IMR-90 (cell line): ENCODE results near the gene COL11A2. TPM values are rescaled to one million over a fixed set of nuclear protein-coding genes. Genes with fewer than 3 reads are reported as not detected.

Experiments used
- ATAC-seq: fragments of 200-7000 bp; cut with Tn5 transposase; 2 replicates; pipeline ENCODE4 v1.9.1; 2020; ENCODE audit warnings: low read depth, mild to moderate bottlenecking, moderate library complexity
- BruUV-seq: library from RNA; stranded (reverse); fragments of 400-500 nt; replicated peaks from 2 replicates; lab custom pipeline; 2021; lab: Mats Ljungman, UMichigan
- CTCF ChIA-PET: fragments of 300-600 bp; formaldehyde crosslinking; extraction: SDS; loops from one replicate; lab custom pipeline; 2021; ENCODE audit warnings: antibody characterized with exemption; lab: Yijun Ruan, JAX
- POLR2A ChIA-PET: fragments of 300-600 bp; sonication (Branson Sonifier 250); formaldehyde crosslinking; loops from one replicate; lab custom pipeline; 2022; ENCODE audit warnings: antibody characterized with exemption; ENCODE audit not compliant: unreplicated experiment; lab: Charles Lee
- DNase-seq: peaks from one replicate; pipeline ENCODE4 v3.0.0; 2013
- H2AFZ ChIP-seq: replicated peaks from 2 replicates; pipeline ENCODE3; 2013; ENCODE audit warnings: low read length, mild to moderate bottlenecking; ENCODE audit not compliant: poor library complexity
- H2AK5ac ChIP-seq: 2 replicates; pipeline ENCODE4 v1.6.1; 2013; ENCODE audit warnings: low read depth, low read length, inconsistent platforms
- H2AK9ac ChIP-seq: replicated peaks from 2 replicates; pipeline ENCODE3; 2013; ENCODE audit warnings: mild to moderate bottlenecking, low read depth, low read length, moderate library complexity; ENCODE audit not compliant: poor library complexity
- H2BK120ac ChIP-seq: 2 replicates; pipeline ENCODE4 v1.6.1; 2013; ENCODE audit warnings: low read depth, low read length, inconsistent platforms
- H2BK15ac ChIP-seq: 3 replicates; pipeline ENCODE4 v1.6.1; 2013; ENCODE audit warnings: low read depth, low read length, inconsistent platforms
- H2BK20ac ChIP-seq: 2 replicates; pipeline ENCODE4 v1.6.1; 2013; ENCODE audit warnings: low read depth, mild to moderate bottlenecking, inconsistent platforms, low read length, moderate library complexity
- H2BK5ac ChIP-seq: 2 replicates; pipeline ENCODE4 v1.6.1; 2013; ENCODE audit warnings: mild to moderate bottlenecking, low read depth, low read length, inconsistent platforms; ENCODE audit not compliant: poor library complexity, severe bottlenecking
- H3K14ac ChIP-seq: replicated peaks from 2 replicates; pipeline ENCODE4 v1.6.1; 2013; ENCODE audit warnings: low read depth, low read length, inconsistent platforms
- H3K18ac ChIP-seq: 2 replicates; pipeline ENCODE4 v1.6.1; 2013; ENCODE audit warnings: low read depth, low read length, control low read depth
- H3K23ac ChIP-seq: 2 replicates; pipeline ENCODE4 v1.6.1; 2013; ENCODE audit warnings: low read depth, low read length, inconsistent platforms
- H3K27ac ChIP-seq: 2 replicates; pipeline ENCODE4 v1.5.1; 2013; ENCODE audit warnings: mild to moderate bottlenecking, control low read depth, low read length; ENCODE audit not compliant: insufficient read depth
- H3K27me3 ChIP-seq: 2 replicates; pipeline ENCODE4 v1.6.1; 2013; ENCODE audit warnings: low read length; ENCODE audit not compliant: control insufficient read depth, insufficient read depth
- H3K36me3 ChIP-seq: 2 replicates; pipeline ENCODE4 v1.6.1; 2013; ENCODE audit warnings: low read length, mixed read lengths; ENCODE audit not compliant: control insufficient read depth, insufficient read depth
- H3K4ac ChIP-seq: 2 replicates; pipeline ENCODE4 v1.6.1; 2013; ENCODE audit warnings: low read depth, low read length, inconsistent platforms
- H3K4me1 ChIP-seq: 2 replicates; pipeline ENCODE4 v1.6.1; 2013; ENCODE audit warnings: low read length, mixed read lengths; ENCODE audit not compliant: control insufficient read depth, insufficient read depth
- H3K4me2 ChIP-seq: 2 replicates; pipeline ENCODE4 v1.6.1; 2013; ENCODE audit warnings: low read depth, mild to moderate bottlenecking, control low read depth, low read length, moderate library complexity
- H3K4me3 ChIP-seq: 2 replicates; pipeline ENCODE4 v1.5.1; 2013; ENCODE audit warnings: low read depth, mild to moderate bottlenecking, control low read depth, low read length, moderate library complexity; ENCODE audit not compliant: insufficient read depth
- H3K56ac ChIP-seq: 2 replicates; pipeline ENCODE4 v1.6.1; 2013; ENCODE audit warnings: low read length, inconsistent platforms; ENCODE audit not compliant: insufficient read depth; ENCODE audit errors: extremely low read depth
- H3K79me1 ChIP-seq, 2 experiments: 2 replicates each; pipeline ENCODE4 v1.6.1; 2013; ENCODE audit warnings: low read length in 2 of 2, inconsistent platforms in 1 of 2, low read depth in 1 of 2
- H3K9ac ChIP-seq: 2 replicates; pipeline ENCODE4 v1.6.1; 2013; ENCODE audit warnings: low read depth, low read length, control low read depth
- H3K9me1 ChIP-seq: 2 replicates; pipeline ENCODE4 v1.6.1; 2013; ENCODE audit warnings: low read length, inconsistent platforms; ENCODE audit not compliant: insufficient read depth
- H3K9me3 ChIP-seq: 2 replicates; pipeline ENCODE4 v1.6.1; 2013; ENCODE audit warnings: low read length; ENCODE audit not compliant: control insufficient read depth, insufficient read depth
- H4K20me1 ChIP-seq: 2 replicates; pipeline ENCODE4 v1.6.1; 2013; ENCODE audit warnings: low read length, inconsistent platforms; ENCODE audit not compliant: insufficient read depth
- H4K5ac ChIP-seq: 2 replicates; pipeline ENCODE4 v1.6.1; 2013; ENCODE audit warnings: mild to moderate bottlenecking, low read depth, low read length, control low read depth
- H4K8ac ChIP-seq, 2 experiments: 2 replicates each; pipeline ENCODE4 v1.6.1; 2013; ENCODE audit warnings: low read depth in 2 of 2, low read length in 2 of 2, control low read depth in 1 of 2, inconsistent platforms in 1 of 2
- H4K91ac ChIP-seq: 2 replicates; pipeline ENCODE4 v1.6.1; 2013; ENCODE audit warnings: low read depth, low read length, inconsistent platforms; ENCODE audit not compliant: insufficient read depth
- CTCF ChIP-seq: conservative IDR thresholded peaks from 2 replicates; pipeline ENCODE4 v1.5.1; 2012; ENCODE audit warnings: mild to moderate bottlenecking, low read depth, low read length, improper control_type of control experiment
- RAD21 ChIP-seq: IDR thresholded peaks from 2 replicates; pipeline ENCODE4 v1.6.1; 2012; ENCODE audit warnings: low read length, improper control_type of control experiment
- WGBS, 2 experiments: methylation state at CpG; one replicate each; pipeline versions ENCODE4 v1.1.5 to v1.1.7; 2013; ENCODE audit warnings: missing lambda C conversion rate in 2 of 2; ENCODE audit not compliant: insufficient read length in 1 of 2; ENCODE audit errors: extremely low coverage in 2 of 2; 5-methylcytosine and 5-hydroxymethylcytosine counted together
- dilution Hi-C: fragments of 300-500 bp; cut with HindIII; formaldehyde crosslinking; loops from one replicate; pipeline ENCODE4 v1.14.3; 2018; ENCODE audit warnings: low sequenced_read_pairs; ENCODE audit not compliant: unreplicated experiment
- in situ Hi-C: fragments of 300-500 bp; cut with MboI; formaldehyde crosslinking; loops from 3 replicates; pipeline ENCODE4 v1.14.3; 2019; ENCODE audit warnings: low sequenced_read_pairs, inconsistent platforms, mixed read lengths
- intact Hi-C: fragments of 100-400 bp; cut with micrococcal nuclease; formaldehyde crosslinking; loops from 2 replicates; pipeline ENCODE4 v1.10.0; 2022
- polyA plus RNA-seq, 3 experiments: library from polyadenylated mRNA; depleted of rRNA; stranded (reverse); fragments of >200 nt; gene quantifications; 2 replicates each; pipeline ENCODE4 v1.2.3, GENCODE V29; 2012; ENCODE audit warnings: low replicate concordance in 1 of 3
- total RNA-seq: library from RNA; depleted of rRNA; stranded (reverse); fragments of >200 nt; gene quantifications from 2 replicates; pipeline ENCODE4 v1.2.3, GENCODE V29; 2012

The COL11A2 gene
- total and polyA plus RNA-seq, 2 of the 4 experiments (the other 2 are of a cell fraction): under 0.01 to 0.38 TPM

GRCh38 chr6:33216117-33216649 is 23.9 kb upstream of the COL11A2 start:
- no TSS peak for BruUV-seq
- Histone ChIP-seq H3K27ac (no peak overlapping the region), H3K56ac (no peak overlapping the region), H3K4me2 (no peak overlapping the region), H3K4ac (no peak overlapping the region), H3K36me3 (peaks cover 5% of the 10 kb centered on the region; the same call in 1 of the 2 replicates), H2BK120ac (no peak overlapping the region), H3K14ac (no peak overlapping the region), H2AK5ac (no peak overlapping the region), H3K4me3 (no peak overlapping the region), H3K23ac (no peak overlapping the region), H4K8ac (no peak overlapping the region), H2BK15ac (no peak overlapping the region), H4K20me1 (no peaks in the 10 kb centered on the region), H3K9ac (no peak overlapping the region), H3K9me3 (no peaks in the 10 kb centered on the region), H3K27me3 (peaks cover 19% of the 10 kb centered on the region), H2AFZ (no peak overlapping the region), H2AK9ac (no peak overlapping the region), H4K5ac (no peak overlapping the region), H3K18ac (no peak overlapping the region), H2BK20ac (no peak overlapping the region), H4K91ac (no peak overlapping the region), H3K79me1 (no peaks in the 10 kb centered on the region), H2BK5ac (no peak overlapping the region), H3K9me1 (no peaks in the 10 kb centered on the region), H3K4me1 (peaks cover 2% of the 10 kb centered on the region; the same call in 1 of the 2 replicates)
- no peak for TF ChIP-seq RAD21
- TF ChIP-seq CTCF: no peak
- CTCF ChIA-PET: no interaction called here
- intact Hi-C loops: no loop called here
- in situ Hi-C loops: no loop called here
- DNase-seq: no peak
- POLR2A ChIA-PET: interaction anchor here (0.6 kb wide), 1 partner anchor 19 kb away, joined by 3 read pairs; no protein-coding TSS in a partner anchor
- dilution Hi-C loops: no loop called here
- 100% methylated on average over 2 of the region's 4 CpGs; no CpG with 5 or more reads in 1 of the 2 experiments for WGBS, 2 experiments
- no peak for ATAC-seq
